Hematopoietic multipotent progenitor cell treated with erythropoietin and hydrocortisone succinate and interleukin-3 and kit ligand, for 4 days (in vitro differentiated cells): ENCODE measurements around the gene KEAP1.
"Not testable (repeated sequence)": the region's sequence is repeated elsewhere in the genome, so short reads cannot be mapped to it uniquely, and the experiment has no call there.

ENCODE experiments used
- DNase-seq: peaks from one replicate; pipeline ENCODE4 v3.0.0-alpha.2; 2015

The KEAP1 gene

GRCh38 chr19:10491472-10492047 is 11.6 kb downstream of the KEAP1 start:
- no peak for DNase-seq

GRCh38 chr19:10486551-10486950 is 16.6 kb downstream of the KEAP1 start:
- no peak for DNase-seq

- peak; percentile 97 for DNase-seq
Observed at GRCh38 chr19:10478903-10479384, 24.2 kb downstream of the KEAP1 start.

GRCh38 chr19:10478476-10478875 is 24.7 kb downstream of the KEAP1 start:
- DNase-seq = no peak

GRCh38 chr19:10474962-10475451 is 28.1 kb downstream of the KEAP1 start:
- DNase-seq = peak; percentile 71

- no peak for DNase-seq
Observed at GRCh38 chr19:10473192-10473591, 30.0 kb downstream of the KEAP1 start.

- DNase-seq = peak; percentile 86
Observed at GRCh38 chr19:10471909-10472308, 31.2 kb downstream of the KEAP1 start.

GRCh38 chr19:10468133-10468532 is 35.0 kb downstream of the KEAP1 start:
- DNase-seq = no peak

GRCh38 chr19:10467104-10467706 is 36.0 kb downstream of the KEAP1 start:
- no peak for DNase-seq

- no peak for DNase-seq
Observed at GRCh38 chr19:10464456-10464855, 38.7 kb downstream of the KEAP1 start.

- no peak for DNase-seq
Observed at GRCh38 chr19:10462557-10462956, 40.6 kb downstream of the KEAP1 start.

- DNase-seq = not testable (repeated sequence)
Observed at GRCh38 chr19:10462042-10462441, 41.1 kb downstream of the KEAP1 start.

GRCh38 chr19:10461047-10461949 is 41.9 kb downstream of the KEAP1 start:
- peak; percentile 97 for DNase-seq

- no peak for DNase-seq
Observed at GRCh38 chr19:10460714-10461046, 42.5 kb downstream of the KEAP1 start.

GRCh38 chr19:10458733-10459132 is 44.4 kb downstream of the KEAP1 start:
- DNase-seq = not testable (repeated sequence)

- peak; percentile 45 for DNase-seq
Observed at GRCh38 chr19:10454267-10454666, 48.9 kb downstream of the KEAP1 start.

- DNase-seq = no peak
Observed at GRCh38 chr19:10453852-10454251, 49.3 kb downstream of the KEAP1 start.

- no peak for DNase-seq
Observed at GRCh38 chr19:10452726-10453618, 50.2 kb downstream of the KEAP1 start.

- peak; percentile 92 for DNase-seq
Observed at GRCh38 chr19:10450853-10451609, 52.1 kb downstream of the KEAP1 start.

- DNase-seq = no peak
Observed at GRCh38 chr19:10450191-10450852, 52.8 kb downstream of the KEAP1 start.

- DNase-seq = no peak
Observed at GRCh38 chr19:10449037-10449436, 54.1 kb downstream of the KEAP1 start.
